Measurements from ENCODE around the gene TEC.

- TF ChIP-seq CTCF (IDR thresholded peaks at IDR 0.05), result no peak
- no peak for TF ChIP-seq POLR2A (IDR thresholded peaks at IDR 0.05)
Measured at GRCh38 chr4:48248559-48248953, 21.1 kb downstream of the TEC start.
